Measurements from ENCODE around the gene TTC21B.
"Not testable (repeated sequence)": the region's sequence is repeated elsewhere in the genome, so short reads cannot be mapped to it uniquely, and the experiment has no call there.

TTC21B gene

GRCh38 chr2:165889158-165889557 is 64.4 kb downstream of the TTC21B start:
- in situ Hi-C loops (cut with MboI; ENCODE audit: low sequenced_read_pairs), result no loop called here

GRCh38 chr2:165888171-165888570 is 65.4 kb downstream of the TTC21B start:
- in situ Hi-C loops (cut with MboI; ENCODE audit: low sequenced_read_pairs), result no loop called here

GRCh38 chr2:165886487-165887146 is 67.0 kb downstream of the TTC21B start:
- in situ Hi-C loops (cut with MboI; ENCODE audit: low sequenced_read_pairs), result no loop called here

DNA sequence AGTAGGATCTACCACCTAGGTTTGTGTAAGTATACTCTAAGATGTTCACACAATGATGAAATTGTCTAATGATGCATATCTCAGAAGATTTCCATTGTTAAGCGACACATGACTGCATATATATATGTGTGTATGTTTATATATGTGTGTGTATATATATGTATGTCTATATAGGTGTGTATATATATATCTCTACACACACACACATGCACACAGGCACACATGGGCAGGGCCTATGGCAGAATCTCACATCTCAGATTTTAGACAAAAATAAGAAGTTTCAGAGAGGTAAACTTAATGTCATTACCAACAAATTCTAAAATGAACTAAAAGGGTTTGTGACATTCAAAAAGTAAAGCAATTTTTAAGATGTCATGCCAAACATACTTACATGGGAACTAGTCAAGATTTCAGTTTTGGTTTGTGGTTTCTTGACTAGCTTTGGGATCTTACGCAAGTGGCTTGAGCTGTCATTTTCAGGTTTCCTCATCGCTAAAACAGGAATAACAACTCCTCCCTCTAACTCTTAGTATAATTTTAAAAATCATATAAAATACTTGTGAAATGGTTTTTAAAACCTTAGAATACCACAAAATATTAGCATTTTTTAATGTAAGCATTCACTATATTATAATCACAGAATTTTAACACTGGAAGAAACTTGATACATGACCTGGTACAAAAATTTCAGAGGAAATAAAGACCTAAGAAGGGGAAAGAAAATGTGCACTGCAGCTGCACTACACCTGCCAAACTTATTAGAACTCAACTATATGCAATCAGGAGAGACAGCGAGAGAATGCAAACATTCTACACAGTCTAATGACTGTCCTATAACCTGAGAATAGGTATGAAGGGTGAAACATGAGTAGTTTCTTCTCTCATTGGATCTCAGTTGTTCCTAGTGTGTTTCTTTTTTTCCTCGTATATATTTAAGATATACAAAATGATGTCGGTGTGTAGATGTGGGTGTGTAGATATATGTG is 75.7 kb downstream of the TTC21B start:
- in situ Hi-C loops (cut with MboI; ENCODE audit: low sequenced_read_pairs), result no loop called here

GRCh38 chr2:165876712-165877111 is 76.9 kb downstream of the TTC21B start:
- in situ Hi-C loops (cut with MboI; ENCODE audit: low sequenced_read_pairs), result no loop called here

- in situ Hi-C loops (cut with MboI; ENCODE audit: low sequenced_read_pairs), result no loop called here
Measured at GRCh38 chr2:165876269-165876668, 77.3 kb downstream of the TTC21B start.

DNA sequence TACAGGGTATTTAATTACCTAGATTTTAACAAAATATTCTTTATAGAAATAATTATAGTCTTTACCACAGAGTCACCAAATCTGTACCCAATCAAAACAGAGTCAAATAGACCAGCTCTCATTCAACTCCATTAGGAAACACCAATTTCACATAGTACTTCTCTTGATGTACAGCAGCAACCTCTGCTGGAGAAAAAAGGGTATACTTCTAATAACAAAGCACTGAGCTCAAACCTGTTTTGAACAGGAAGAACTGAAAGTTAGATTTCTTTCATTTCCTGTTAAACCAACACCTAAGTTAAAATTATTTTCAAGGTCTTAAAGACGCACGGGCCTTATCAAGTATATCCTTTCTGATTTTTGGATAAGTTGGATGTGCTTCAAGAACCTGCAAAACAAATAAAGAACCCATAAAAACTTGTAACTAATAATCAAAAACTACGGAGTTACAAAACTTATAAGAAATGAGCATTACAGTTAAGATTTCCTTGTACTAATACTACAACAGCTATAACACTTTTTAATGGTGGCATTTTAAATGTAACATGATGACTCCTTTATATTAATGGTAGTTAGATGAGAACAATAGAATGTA is 79.0 kb downstream of the TTC21B start:
- in situ Hi-C loops (cut with MboI; ENCODE audit: low sequenced_read_pairs), result no loop called here

DNA sequence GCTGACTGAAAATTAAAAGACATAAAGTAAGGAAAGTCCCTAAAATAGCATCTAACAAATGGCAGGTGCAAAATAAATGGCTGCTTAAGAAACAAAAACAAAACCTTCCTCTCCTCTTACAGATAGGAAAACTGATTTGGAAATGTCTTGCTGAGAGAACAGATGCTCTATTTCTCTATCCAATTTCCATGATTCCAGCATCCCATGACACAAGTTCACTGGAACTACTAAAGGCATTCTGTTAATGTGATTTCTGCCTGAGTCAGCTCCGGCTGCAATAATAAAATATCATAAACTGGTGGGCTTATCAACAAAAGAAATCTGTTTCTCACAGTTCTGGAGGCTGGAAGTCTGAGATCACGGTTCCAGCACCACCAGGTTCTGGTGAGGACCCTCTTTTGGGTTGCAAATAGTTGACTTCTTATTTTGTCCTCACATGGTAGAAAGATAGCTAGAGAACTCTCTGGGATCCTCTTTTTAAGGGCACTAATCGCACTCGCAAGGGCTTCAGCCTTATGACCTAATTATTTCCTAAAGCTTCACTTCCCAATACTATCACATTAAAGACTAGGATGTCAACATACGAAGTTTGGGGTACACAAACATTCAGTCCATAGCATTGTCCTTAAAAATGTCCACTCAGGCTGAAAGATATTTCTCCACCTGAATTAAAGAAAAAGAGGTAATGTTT is 81.3 kb downstream of the TTC21B start:
- in situ Hi-C loops (cut with MboI; ENCODE audit: low sequenced_read_pairs), result no loop called here

DNA sequence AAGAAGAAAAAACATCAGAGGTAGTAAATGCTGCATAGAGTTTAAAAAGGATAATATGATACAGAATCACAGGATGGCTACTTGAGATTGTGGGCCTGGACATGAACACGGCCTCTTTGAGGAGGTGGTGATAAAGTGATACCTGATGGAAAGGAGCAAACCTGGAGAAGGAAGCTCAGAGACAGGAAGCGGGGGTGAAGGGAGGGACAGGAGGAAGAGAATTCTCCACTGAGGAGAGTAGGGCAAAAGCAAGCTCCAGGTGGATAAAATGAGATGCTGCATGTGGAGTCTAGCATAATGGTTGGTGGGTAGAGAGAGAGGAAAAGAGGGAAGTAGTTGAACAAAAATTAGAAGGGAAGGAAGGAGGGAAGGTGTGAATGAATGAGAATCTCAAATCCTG is 82.6 kb downstream of the TTC21B start:
- in situ Hi-C loops (cut with MboI; ENCODE audit: low sequenced_read_pairs), result no loop called here

GRCh38 chr2:165870346-165870745 is 83.2 kb downstream of the TTC21B start:
- in situ Hi-C loops (cut with MboI; ENCODE audit: low sequenced_read_pairs), result no loop called here

DNA sequence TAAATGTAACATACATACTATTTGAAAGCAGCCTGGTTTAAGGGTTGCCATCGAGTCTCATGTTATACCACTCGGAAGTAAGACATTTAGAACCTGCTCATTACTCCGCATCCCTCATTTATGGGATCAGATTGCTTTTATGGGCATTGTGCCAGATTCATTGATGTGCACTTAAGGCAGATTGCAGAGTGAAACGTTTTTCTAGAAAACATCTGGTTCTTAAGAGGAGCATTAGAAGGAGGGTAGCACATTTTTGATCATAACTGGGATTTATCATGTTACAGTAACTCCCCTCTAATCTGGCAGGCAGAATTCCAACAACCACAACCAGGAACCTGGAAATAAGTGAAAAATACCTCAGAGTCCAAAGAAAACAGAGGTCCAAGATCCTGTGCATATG is 85.4 kb downstream of the TTC21B start:
- in situ Hi-C loops (cut with MboI; ENCODE audit: low sequenced_read_pairs), result no loop called here

DNA sequence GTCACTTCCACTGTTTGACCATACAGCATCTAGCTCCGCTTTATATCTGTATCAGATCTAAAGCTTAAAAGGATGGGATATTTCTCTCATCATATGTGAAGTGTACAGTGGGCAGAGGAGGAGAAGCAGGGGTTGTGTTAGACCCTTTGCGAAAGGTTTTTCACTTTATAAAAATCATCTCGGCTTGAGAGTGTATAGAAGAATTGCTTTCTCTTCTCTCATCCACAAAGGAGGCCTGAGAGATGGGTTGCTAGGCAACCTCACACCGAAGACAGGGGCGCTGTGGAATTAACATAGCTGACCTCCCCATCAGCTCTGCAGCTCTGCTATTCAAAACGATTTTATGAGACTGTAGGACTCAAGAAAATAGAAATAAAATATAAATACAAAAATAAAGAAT is 89.3 kb downstream of the TTC21B start:
- in situ Hi-C loops (cut with MboI; ENCODE audit: low sequenced_read_pairs), result no loop called here

GRCh38 chr2:165863810-165864261 is 89.7 kb downstream of the TTC21B start:
- in situ Hi-C loops (cut with MboI; ENCODE audit: low sequenced_read_pairs), result no loop called here

DNA sequence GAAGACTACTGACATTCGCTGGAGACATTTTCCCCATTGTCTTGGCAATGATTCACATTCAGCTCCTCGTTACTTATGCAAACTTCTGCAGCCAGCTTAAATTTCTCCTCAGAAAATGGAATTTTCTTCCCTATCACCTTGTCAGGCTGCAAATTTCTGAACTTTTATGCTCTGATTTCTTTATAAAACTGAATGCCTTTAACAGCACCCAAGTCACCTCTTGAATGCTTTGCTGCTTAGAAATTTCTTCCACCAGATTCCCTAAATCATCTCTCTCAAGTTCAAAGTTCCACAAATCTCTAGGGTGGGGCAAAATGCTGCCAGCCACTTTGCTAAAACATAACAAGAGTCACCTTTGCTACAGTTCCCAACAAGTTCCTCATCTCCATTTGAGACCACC is 92.5 kb downstream of the TTC21B start:
- in situ Hi-C loops (cut with MboI; ENCODE audit: low sequenced_read_pairs), result not testable (repeated sequence)

- in situ Hi-C loops (cut with MboI; ENCODE audit: low sequenced_read_pairs), result not testable (repeated sequence)
Measured at GRCh38 chr2:165859723-165860122, 93.9 kb downstream of the TTC21B start.

DNA sequence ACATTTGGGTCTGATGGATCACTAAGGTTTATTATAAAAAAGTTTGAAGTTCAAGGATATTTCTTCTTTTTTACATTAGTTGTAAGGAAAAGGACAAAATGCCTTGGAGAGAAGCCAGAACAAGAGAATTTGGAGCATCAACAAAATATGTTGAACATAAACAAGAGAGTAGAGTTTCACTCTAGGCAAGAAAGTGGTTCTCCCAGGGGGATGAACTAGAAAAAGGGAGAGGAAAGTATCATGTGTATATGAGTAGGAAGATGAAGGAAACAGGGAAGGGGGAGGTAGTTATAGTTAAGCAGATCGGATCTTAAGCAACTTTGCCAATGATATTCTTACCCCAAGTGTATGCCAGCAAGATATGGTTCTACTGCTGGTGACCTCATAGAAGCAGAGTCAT is 95.7 kb downstream of the TTC21B start:
- in situ Hi-C loops (cut with MboI; ENCODE audit: low sequenced_read_pairs), result no loop called here

GRCh38 chr2:165852394-165852793 is 101.2 kb downstream of the TTC21B start:
- in situ Hi-C loops (cut with MboI; ENCODE audit: low sequenced_read_pairs), result no loop called here

DNA sequence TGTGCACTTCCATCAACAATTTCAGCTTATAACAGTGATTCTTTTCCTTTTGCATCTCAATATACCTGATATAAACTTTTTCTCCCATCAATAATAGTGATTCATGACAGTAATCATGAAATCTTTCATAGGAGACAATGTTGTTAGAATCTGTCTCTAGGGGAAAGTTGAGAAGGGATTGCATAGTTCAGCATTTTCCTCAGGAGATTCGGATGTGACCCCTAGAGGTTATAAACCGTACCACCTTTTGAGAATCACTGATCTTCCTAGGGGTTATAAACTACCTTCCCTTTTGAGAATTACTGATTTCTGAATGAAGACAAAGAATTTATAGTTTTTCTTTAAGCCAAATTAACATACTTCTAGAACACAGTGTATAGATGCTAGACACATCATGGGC is 106.6 kb downstream of the TTC21B start:
- in situ Hi-C loops (cut with MboI; ENCODE audit: low sequenced_read_pairs), result no loop called here

- in situ Hi-C loops (cut with MboI; ENCODE audit: low sequenced_read_pairs), result no loop called here
Measured at GRCh38 chr2:165846056-165846455, 107.5 kb downstream of the TTC21B start.

- in situ Hi-C loops (cut with MboI; ENCODE audit: low sequenced_read_pairs), result no loop called here
Measured at GRCh38 chr2:165844216-165844615, 109.4 kb downstream of the TTC21B start.

DNA sequence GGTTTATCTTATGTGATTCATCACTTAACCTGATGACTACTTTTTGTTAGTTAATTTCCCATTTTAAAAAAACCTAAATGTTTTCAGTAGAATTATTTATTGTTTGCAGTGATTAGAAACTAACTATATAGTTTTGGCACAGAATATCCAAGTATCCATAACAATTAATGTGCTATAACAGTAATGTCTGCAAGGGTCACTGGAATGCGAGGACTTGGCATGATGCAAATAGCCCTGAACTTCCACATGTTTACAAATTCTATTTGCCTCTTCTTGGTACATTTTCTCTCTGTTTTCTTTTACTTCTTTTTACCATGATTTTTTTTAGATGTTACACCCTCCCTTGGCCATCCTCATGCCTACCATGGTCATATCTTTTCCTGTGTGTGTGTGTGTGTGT is 110.2 kb downstream of the TTC21B start:
- in situ Hi-C loops (cut with MboI; ENCODE audit: low sequenced_read_pairs), result no loop called here
